ENCODE data around the gene KCNIP1.

- TF ChIP-seq CTCF (CRISPR knock-in tag; IDR thresholded peaks at IDR 0.05) (no peak), ZNF260 (CRISPR knock-in tag; IDR thresholded peaks at IDR 0.05; ENCODE audit: borderline replicate concordance, low read depth) (no peak), GATA4 (IDR thresholded peaks at IDR 0.05; ENCODE audit: borderline replicate concordance, low read depth) (no peak)
Observed at GRCh38 chr5:170475294-170476000, 28.4 kb upstream of the KCNIP1 start.

Data from HepG2 (cell line).